ENCODE data around the gene SMIM13. TPM values are rescaled to one million over a fixed set of nuclear protein-coding genes. Genes with fewer than 3 reads are reported as not detected.

SMIM13 gene
- total and polyA plus RNA-seq, 11 donors: 4.6 to 18.4 (median 12.3) TPM

DNA sequence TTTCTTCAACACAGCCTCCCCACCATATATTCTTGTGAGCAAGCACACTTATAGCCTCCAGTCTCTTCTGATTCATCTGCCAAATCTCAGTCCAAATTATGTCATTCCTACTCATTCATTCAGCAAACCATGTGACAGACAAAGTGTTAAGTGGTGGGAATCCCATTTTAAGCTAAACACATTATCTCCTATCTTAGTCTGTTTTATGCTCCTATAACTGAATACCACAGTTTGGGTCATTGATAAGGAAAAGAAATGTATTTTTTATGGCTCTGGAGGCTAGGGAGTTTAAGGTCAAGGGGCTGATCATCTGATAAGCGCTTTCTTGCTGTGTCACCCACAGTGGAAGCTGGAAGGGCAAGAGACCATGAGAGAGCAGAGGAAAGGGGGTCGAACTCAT is 23.9 kb upstream of the SMIM13 start:
- no peak for ATAC-seq
- intact Hi-C loops (cut with DNase I): loop anchor here (1.0 to 10.0 kb wide), 10 partner anchors 115 to 595 kb away; no protein-coding TSS in a partner anchor
- no peak for TF ChIP-seq POLR2A (IDR thresholded peaks at IDR 0.05)
- no peak for DNase-seq
- Histone ChIP-seq H3K4me1 (no peaks in the 10 kb centered on the region), H3K27me3 (no peaks in the 10 kb centered on the region), H3K9me3 (no peaks in the 10 kb centered on the region), H3K36me3 (no peaks in the 10 kb centered on the region), H3K4me3 (no peak overlapping the region), H3K27ac (no peak overlapping the region)
- WGBS, 4 donors: 61 to 70% (median 66%) methylated on average over 2 of the region's 2 CpGs

DNA sequence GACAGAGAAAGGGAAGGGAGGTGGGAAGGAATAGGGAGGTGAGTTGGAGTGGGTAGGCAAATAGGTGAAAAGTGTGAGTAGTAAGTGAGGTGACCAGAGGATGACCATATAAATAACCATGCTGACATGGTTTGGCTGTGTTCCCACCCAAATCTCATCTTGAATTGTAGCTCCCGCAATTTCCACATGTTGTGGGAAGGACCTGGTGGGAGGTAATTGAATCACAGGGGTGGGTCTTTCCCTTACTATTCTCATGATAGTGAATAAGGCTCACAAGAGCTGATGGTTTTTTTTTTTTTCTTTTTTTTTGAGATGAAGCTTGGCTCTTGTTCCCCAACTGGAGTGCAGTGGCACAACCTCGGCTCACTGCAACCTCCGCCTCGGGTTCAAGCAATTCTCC is 21.5 kb upstream of the SMIM13 start:
- WGBS, 4 donors: 87 to 93% (median 88%) methylated on average over 4 of the region's 4 CpGs
- no peaks in the 10 kb centered on the region for H3K9me3 ChIP-seq
- TF ChIP-seq POLR2A (IDR thresholded peaks at IDR 0.05): no peak
- TF ChIP-seq, protein P1, sequence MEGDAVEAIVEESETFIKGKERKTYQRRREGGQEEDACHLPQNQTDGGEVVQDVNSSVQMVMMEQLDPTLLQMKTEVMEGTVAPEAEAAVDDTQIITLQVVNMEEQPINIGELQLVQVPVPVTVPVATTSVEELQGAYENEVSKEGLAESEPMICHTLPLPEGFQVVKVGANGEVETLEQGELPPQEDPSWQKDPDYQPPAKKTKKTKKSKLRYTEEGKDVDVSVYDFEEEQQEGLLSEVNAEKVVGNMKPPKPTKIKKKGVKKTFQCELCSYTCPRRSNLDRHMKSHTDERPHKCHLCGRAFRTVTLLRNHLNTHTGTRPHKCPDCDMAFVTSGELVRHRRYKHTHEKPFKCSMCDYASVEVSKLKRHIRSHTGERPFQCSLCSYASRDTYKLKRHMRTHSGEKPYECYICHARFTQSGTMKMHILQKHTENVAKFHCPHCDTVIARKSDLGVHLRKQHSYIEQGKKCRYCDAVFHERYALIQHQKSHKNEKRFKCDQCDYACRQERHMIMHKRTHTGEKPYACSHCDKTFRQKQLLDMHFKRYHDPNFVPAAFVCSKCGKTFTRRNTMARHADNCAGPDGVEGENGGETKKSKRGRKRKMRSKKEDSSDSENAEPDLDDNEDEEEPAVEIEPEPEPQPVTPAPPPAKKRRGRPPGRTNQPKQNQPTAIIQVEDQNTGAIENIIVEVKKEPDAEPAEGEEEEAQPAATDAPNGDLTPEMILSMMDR (IDR thresholded peaks at IDR 0.05): no peak
- no peaks in the 10 kb centered on the region for H3K36me3 ChIP-seq
- no peak for ATAC-seq
- no peak overlapping the region for H3K27ac ChIP-seq
- no peak for DNase-seq
- H3K27me3 ChIP-seq: no peaks in the 10 kb centered on the region
- intact Hi-C loops (cut with DNase I): loop anchor here in 1 of 10 donors (10.0 kb wide), 1 partner anchor 227 kb away; no protein-coding TSS in a partner anchor
- H3K4me1 ChIP-seq: no peaks in the 10 kb centered on the region
- H3K4me3 ChIP-seq: no peak overlapping the region

DNA sequence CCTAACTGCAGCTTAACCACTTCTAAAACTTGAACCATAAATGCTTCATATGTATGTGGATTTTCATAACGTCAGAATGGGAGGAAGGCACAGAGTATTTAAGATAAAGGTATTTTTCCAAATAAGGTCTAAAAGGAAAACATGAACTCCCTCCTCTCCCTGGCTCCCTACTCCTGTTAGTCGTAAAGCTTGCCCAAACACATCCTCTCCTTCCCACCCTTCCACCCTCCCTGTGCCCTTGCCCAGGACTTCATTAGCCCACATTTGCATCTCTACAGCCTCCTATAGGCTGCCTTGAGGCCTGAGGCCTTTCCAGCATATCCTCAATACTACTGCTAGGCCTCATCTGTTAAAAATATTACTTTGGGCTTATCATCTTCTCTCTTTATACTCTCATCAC is 17.1 kb upstream of the SMIM13 start:
- DNase-seq (no peak), ATAC-seq (no peak)
- no peaks in the 10 kb centered on the region for H3K36me3 ChIP-seq
- TF ChIP-seq POLR2A (IDR thresholded peaks at IDR 0.05): no peak
- TF ChIP-seq, protein P1 (IDR thresholded peaks at IDR 0.05): no peak
- no peaks in the 10 kb centered on the region for H3K4me1 ChIP-seq
- no peaks in the 10 kb centered on the region for H3K27me3 ChIP-seq
- 70 to 76% (median 74%) methylated on average over 2 of the region's 2 CpGs for WGBS, 4 donors
- no peak overlapping the region for H3K27ac ChIP-seq
- no peak overlapping the region for H3K4me3 ChIP-seq
- H3K9me3 ChIP-seq: no peaks in the 10 kb centered on the region
- intact Hi-C loops (cut with DNase I): loop anchor here in 1 of 10 donors (10.0 kb wide), 1 partner anchor 232 kb away; no protein-coding TSS in a partner anchor

DNA sequence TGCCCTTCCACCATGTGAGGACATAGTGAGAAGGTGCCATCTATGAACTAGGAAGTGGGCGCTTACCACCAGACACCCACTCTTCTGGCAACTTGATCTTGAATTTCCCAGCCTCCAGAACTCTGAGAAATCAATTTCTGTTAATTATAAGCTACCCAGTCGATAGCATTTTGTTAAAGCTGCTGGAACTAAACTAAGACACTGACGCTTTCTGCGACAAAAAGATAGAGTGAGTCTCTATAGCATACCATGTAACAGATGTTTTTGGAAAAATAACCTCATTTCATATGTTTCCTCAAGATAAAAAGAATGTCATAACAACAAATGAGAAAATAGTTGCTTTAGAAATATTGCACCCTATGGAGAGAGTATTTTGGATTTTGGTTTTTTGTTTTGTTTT is 15.4 kb upstream of the SMIM13 start:
- Histone ChIP-seq H3K36me3 (no peaks in the 10 kb centered on the region), H3K27me3 (no peaks in the 10 kb centered on the region), H3K27ac (no peak overlapping the region), H3K4me1 (no peaks in the 10 kb centered on the region), H3K4me3 (no peak overlapping the region), H3K9me3 (no peaks in the 10 kb centered on the region)
- 90% methylated on average over 4 of the region's 4 CpGs for WGBS, 4 donors
- no peak for DNase-seq
- TF ChIP-seq, protein P1 (IDR thresholded peaks at IDR 0.05): no peak
- no peak for TF ChIP-seq POLR2A (IDR thresholded peaks at IDR 0.05)
- intact Hi-C loops (cut with DNase I): loop anchor here in 1 of 10 donors (10.0 kb wide), 1 partner anchor 233 kb away; no protein-coding TSS in a partner anchor
- no peak for ATAC-seq

DNA sequence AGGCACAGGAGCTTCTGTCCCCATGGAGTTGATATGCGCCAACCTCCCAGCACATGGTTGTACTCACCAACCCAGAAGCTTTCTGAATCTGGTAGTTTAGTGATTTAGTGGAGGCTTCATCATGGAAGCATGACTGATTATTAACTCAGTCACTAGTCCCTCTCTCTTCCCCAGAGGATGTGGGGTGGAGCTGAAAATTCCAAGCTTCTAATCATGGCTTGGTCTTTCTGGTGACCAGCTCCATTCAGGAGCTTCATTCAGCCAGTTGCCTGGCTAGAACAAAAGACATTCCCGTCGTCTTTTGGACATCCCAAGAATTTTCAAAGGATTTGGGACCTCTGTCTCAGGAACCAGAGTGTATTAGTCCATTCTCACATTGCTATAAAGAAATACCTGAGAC is 13.3 kb upstream of the SMIM13 start:
- Histone ChIP-seq H3K4me3 (no peak overlapping the region), H3K27me3 (no peaks in the 10 kb centered on the region), H3K4me1 (no peaks in the 10 kb centered on the region), H3K27ac (no peak overlapping the region), H3K9me3 (no peaks in the 10 kb centered on the region), H3K36me3 (no peaks in the 10 kb centered on the region)
- DNase-seq: no peak
- TF ChIP-seq, protein P1 (IDR thresholded peaks at IDR 0.05): no peak
- TF ChIP-seq POLR2A (IDR thresholded peaks at IDR 0.05): no peak
- WGBS, 4 donors: 62 to 71% (median 67%) methylated on average over 3 of the region's 3 CpGs
- intact Hi-C loops (cut with DNase I): no loop called here
- ATAC-seq: no peak

Measured in heart left ventricle (tissue), 16 donors.